ENCODE measurements around the gene GDF15.

GDF15 gene

GRCh38 chr19:18428173-18428786, 42.3 kb downstream of the GDF15 start:
- in situ Hi-C loops (cut with MboI; ENCODE audit: low pct_unique_long_range_greater_than_20kb, low sequenced_read_pairs, unreplicated experiment): no loop called here
- no peak for DNase-seq (ENCODE audit: low spot score)
- no peak for TF ChIP-seq CTCF (IDR thresholded peaks at IDR 0.05; ENCODE audit: extremely low read depth, insufficient read depth, missing control alignments)

- peak; percentile 7 for TF ChIP-seq CTCF (IDR thresholded peaks at IDR 0.05; ENCODE audit: extremely low read depth, insufficient read depth, missing control alignments)
- peak; percentile 97 for DNase-seq (ENCODE audit: low spot score)
- in situ Hi-C loops (cut with MboI; ENCODE audit: low pct_unique_long_range_greater_than_20kb, low sequenced_read_pairs, unreplicated experiment): no loop called here
Observed at GRCh38 chr19:18428787-18429674, 43.1 kb downstream of the GDF15 start.

GRCh38 chr19:18429717-18430416, 43.9 kb downstream of the GDF15 start:
- no peak for TF ChIP-seq CTCF (IDR thresholded peaks at IDR 0.05; ENCODE audit: extremely low read depth, insufficient read depth, missing control alignments)
- in situ Hi-C loops (cut with MboI; ENCODE audit: low pct_unique_long_range_greater_than_20kb, low sequenced_read_pairs, unreplicated experiment): no loop called here

GRCh38 chr19:18430417-18431144, 44.6 kb downstream of the GDF15 start:
- no peak for DNase-seq (ENCODE audit: low spot score)
- in situ Hi-C loops (cut with MboI; ENCODE audit: low pct_unique_long_range_greater_than_20kb, low sequenced_read_pairs, unreplicated experiment): no loop called here

More at GRCh38 chr19:18429717-18430416, 43.9 kb downstream of the GDF15 start:
- DNase-seq (ENCODE audit: low spot score): no peak

GRCh38 chr19:18431351-18432197, 45.6 kb downstream of the GDF15 start:
- no peak for TF ChIP-seq CTCF (IDR thresholded peaks at IDR 0.05; ENCODE audit: extremely low read depth, insufficient read depth, missing control alignments)
- in situ Hi-C loops (cut with MboI; ENCODE audit: low pct_unique_long_range_greater_than_20kb, low sequenced_read_pairs, unreplicated experiment): no loop called here
- DNase-seq (ENCODE audit: low spot score): no peak

More at GRCh38 chr19:18430417-18431144, 44.6 kb downstream of the GDF15 start:
- TF ChIP-seq CTCF (IDR thresholded peaks at IDR 0.05; ENCODE audit: extremely low read depth, insufficient read depth, missing control alignments): no peak

All from GM13977 (cell line).